K562 (cell line): ENCODE measurements around the gene SYNPR. TPM values are rescaled to one million over a fixed set of nuclear protein-coding genes. Genes with fewer than 3 reads are reported as not detected.

Experiments
- CHD7 ChIP-seq: fragments of 200-600 bp; sonication (generic); IDR thresholded peaks from one replicate; pipeline ENCODE4 v1.6.1; 2012; ENCODE audit warnings: mild to moderate bottlenecking, low read depth, low read length, inconsistent platforms
- polyA plus RNA-seq, 8 experiments: library from polyadenylated mRNA; depleted of rRNA in 4 of 8; stranded (reverse) in 5 of 8; unstranded in 3 of 8; fragments of >200 nt; fragmentation: Nextera tagmentation in 2 of 8; fragmentation: Illumina TruSeq in 1 of 8; extraction: Ambion mirVana in 2 of 8; extraction: Trizol in 1 of 8; gene quantifications; 2 replicates each; pipeline versions ENCODE4 v1.2.1 to v1.2.3, GENCODE V29; 2011 to 2014; ENCODE audit warnings: inconsistent platforms in 1 of 8, missing spikeins in 1 of 8
- total RNA-seq, 7 experiments: library from RNA; depleted of rRNA in 6 of 7; stranded (reverse); fragments of >200 nt in 6 of 7; fragmentation: Illumina TruSeq in 2 of 7; extraction: Trizol in 2 of 7; gene quantifications; 2 replicates each; pipeline versions ENCODE4 v1.2.1 to v1.2.3, GENCODE V29; 2011 to 2021; ENCODE audit warnings: low replicate concordance in 1 of 7
- TF ChIP-seq, protein P1 (sequence below): fragments of 450-650 bp; IDR thresholded peaks from 2 replicates; pipeline ENCODE4 v1.6.1; 2016; ENCODE audit warnings: low read depth, mild to moderate bottlenecking, moderate library complexity

The SYNPR gene
- total and polyA plus RNA-seq, 9 of the 15 experiments (the other 6 are each of a cell fraction or from before 2014, with no cell fraction given) = not detected

DNA sequence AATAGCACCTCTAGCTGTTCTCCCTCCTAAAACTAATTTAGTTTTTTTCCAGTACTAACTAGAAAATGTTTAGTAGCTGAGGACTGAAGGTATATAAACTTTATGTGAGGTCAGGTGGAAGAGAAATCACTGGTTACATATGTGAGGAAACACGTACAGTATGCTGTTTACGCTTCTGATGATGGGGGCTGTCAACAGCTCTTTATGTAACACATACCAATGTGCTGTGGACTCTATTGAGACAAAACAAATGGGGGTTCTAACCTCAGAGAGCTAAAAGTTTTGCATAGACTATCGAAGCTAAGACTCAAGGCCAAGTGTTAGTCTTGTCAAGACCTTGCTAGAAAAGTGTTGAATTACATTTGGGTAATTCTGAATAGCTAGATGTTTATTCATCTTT lies 107.5 kb downstream of the SYNPR start (continued):
- TF ChIP-seq CHD7 = no peak
- TF ChIP-seq, protein P1, sequence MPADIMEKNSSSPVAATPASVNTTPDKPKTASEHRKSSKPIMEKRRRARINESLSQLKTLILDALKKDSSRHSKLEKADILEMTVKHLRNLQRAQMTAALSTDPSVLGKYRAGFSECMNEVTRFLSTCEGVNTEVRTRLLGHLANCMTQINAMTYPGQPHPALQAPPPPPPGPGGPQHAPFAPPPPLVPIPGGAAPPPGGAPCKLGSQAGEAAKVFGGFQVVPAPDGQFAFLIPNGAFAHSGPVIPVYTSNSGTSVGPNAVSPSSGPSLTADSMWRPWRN = no peak
- TF ChIP-seq, all 486 proteins: peak for 0
